Stimulated activated CD8-positive, alpha-beta memory T cell treated with anti-CD3 and anti-CD28 coated beads, Interleukin-15, amount 100 ng/mL, for 4 hours (primary cell): ENCODE measurements around the gene DOCK9.

ENCODE experiments used
- DNase-seq, 2 donors: peaks; one replicate each; pipeline ENCODE4 v3.0.0-alpha.2; 2020; ENCODE audit warnings: low read depth in 2 of 2

Gene DOCK9

GRCh38 chr13:98886587-98887230, 91.2 kb downstream of the DOCK9 start:
- no peak for DNase-seq

GRCh38 chr13:98885600-98885999, 92.3 kb downstream of the DOCK9 start:
- no peak for DNase-seq

GRCh38 chr13:98883998-98884397, 93.9 kb downstream of the DOCK9 start:
- DNase-seq = no peak

- DNase-seq = no peak
Observed at GRCh38 chr13:98881390-98881789, 96.5 kb downstream of the DOCK9 start.

GRCh38 chr13:98880677-98881076, 97.2 kb downstream of the DOCK9 start:
- no peak for DNase-seq

- no peak for DNase-seq
Observed at GRCh38 chr13:98879957-98880356, 97.9 kb downstream of the DOCK9 start.

- no peak for DNase-seq
Observed at GRCh38 chr13:98879127-98879520, 98.7 kb downstream of the DOCK9 start.

GRCh38 chr13:98878486-98879126, 99.3 kb downstream of the DOCK9 start:
- DNase-seq = no peak

GRCh38 chr13:98877936-98878335, 99.9 kb downstream of the DOCK9 start:
- no peak for DNase-seq

- DNase-seq = no peak
Observed at GRCh38 chr13:98877466-98877865, 100.4 kb downstream of the DOCK9 start.

- DNase-seq = no peak
Observed at GRCh38 chr13:98875146-98875729, 102.6 kb downstream of the DOCK9 start.

- DNase-seq = no peak
Observed at GRCh38 chr13:98874029-98874397, 103.9 kb downstream of the DOCK9 start.

- no peak for DNase-seq
Observed at GRCh38 chr13:98873377-98874028, 104.4 kb downstream of the DOCK9 start.

GRCh38 chr13:98871727-98872126, 106.1 kb downstream of the DOCK9 start:
- no peak for DNase-seq

GRCh38 chr13:98869408-98870090, 108.3 kb downstream of the DOCK9 start:
- no peak for DNase-seq

GRCh38 chr13:98868932-98869331, 108.9 kb downstream of the DOCK9 start:
- no peak for DNase-seq

GRCh38 chr13:98866882-98867281, 111.0 kb downstream of the DOCK9 start:
- no peak for DNase-seq

GRCh38 chr13:98860491-98860890, 117.4 kb downstream of the DOCK9 start:
- no peak for DNase-seq

- DNase-seq = no peak
Observed at GRCh38 chr13:98858191-98858590, 119.7 kb downstream of the DOCK9 start.

- no peak for DNase-seq
Observed at GRCh38 chr13:98856983-98857382, 120.9 kb downstream of the DOCK9 start.

GRCh38 chr13:98854448-98854847, 123.4 kb downstream of the DOCK9 start:
- DNase-seq = no peak

- DNase-seq = no peak
Observed at GRCh38 chr13:98853771-98854221, 124.1 kb downstream of the DOCK9 start.
